Esophagus muscularis mucosa (tissue), 4 donors: ENCODE data around the gene DDX27. TPM values are rescaled to one million over a fixed set of nuclear protein-coding genes. Genes with fewer than 3 reads are reported as not detected.
A peak's percentile ranks its signal among the peaks of the same experiment; 100 is the strongest.

Experiments
- DNase-seq: peaks from one replicate; pipeline ENCODE4 v3.0.0-alpha.2; 2017; ENCODE audit errors: extremely low spot score
- H3K27ac ChIP-seq, 4 donors: fragments of 200-600 bp; sonication (generic); replicated peaks in 1 of 4; 1 replicate in 3 of 4; 2 replicates in 1 of 4; pipeline ENCODE4 v1.5.1; 2016 to 2019; ENCODE audit warnings: mild to moderate bottlenecking in 1 of 4
- H3K27me3 ChIP-seq, 4 donors: fragments of 200-600 bp; sonication (generic); one replicate each; pipeline versions ENCODE4 v1.5.1 to v1.6.0; 2016 to 2019
- H3K36me3 ChIP-seq, 4 donors: fragments of 200-600 bp; sonication (generic); one replicate each; pipeline ENCODE4 v1.5.1; 2016 to 2019
- H3K4me1 ChIP-seq, 4 donors: fragments of 200-600 bp; sonication (generic); one replicate each; pipeline ENCODE4 v1.5.1; 2016 to 2019
- H3K4me3 ChIP-seq, 4 donors: fragments of 200-600 bp; sonication (generic); 1 replicate in 2 of 4; 2 replicates in 2 of 4; pipeline ENCODE4 v1.5.1; 2016 to 2019; ENCODE audit warnings: mild to moderate bottlenecking in 4 of 4, moderate library complexity in 1 of 4
- H3K9me3 ChIP-seq, 4 donors: fragments of 200-600 bp; sonication (generic); 1 replicate in 3 of 4; 2 replicates in 1 of 4; pipeline ENCODE4 v1.5.1; 2016 to 2019
- CTCF ChIP-seq, 3 experiments: fragments of 200-600 bp in 2 of 3; fragments of 450-650 bp in 1 of 3; sonication (generic) in 2 of 3; IDR thresholded peaks; one replicate each; pipeline ENCODE4 v1.5.1; 2017 to 2019; ENCODE audit warnings: antibody characterized with exemption in 3 of 3, mild to moderate bottlenecking in 2 of 3, moderate library complexity in 1 of 3
- EP300 ChIP-seq: sonication (generic); formaldehyde crosslinking; IDR thresholded peaks from one replicate; pipeline ENCODE4 v1.6.1; 2017; ENCODE audit warnings: antibody characterized with exemption
- POLR2A ChIP-seq: fragments of 450-650 bp; IDR thresholded peaks from one replicate; pipeline ENCODE4 v1.6.1; 2017; ENCODE audit warnings: antibody characterized with exemption, moderate library complexity, mild to moderate bottlenecking, low read depth
- POLR2AphosphoS5 ChIP-seq, 2 donors: sonication (generic); formaldehyde crosslinking; IDR thresholded peaks; one replicate each; pipeline ENCODE4 v1.6.1; 2017; ENCODE audit warnings: antibody characterized with exemption in 2 of 2
- WGBS: methylation state at CpG from one replicate; pipeline ENCODE4 v1.1.5; 2018; 5-methylcytosine and 5-hydroxymethylcytosine counted together
- intact Hi-C: fragments of 100-400 bp; cut with DNase I; formaldehyde crosslinking; loops from one replicate; pipeline ENCODE4 v1.15.1; 2023
- total RNA-seq, 4 donors: library from RNA; depleted of rRNA; stranded (reverse); fragments of >200 nt; gene quantifications; one replicate each; pipeline versions ENCODE4 v1.1.0 to v1.2.1, GENCODE V29; 2016

The DDX27 gene
- total RNA-seq, 4 donors from 2014 or later = 25.7 to 35.0 (median 30.2) TPM

- H3K4me3 ChIP-seq = peak overlapping the region in 1 of 4 donors; percentile 22
- intact Hi-C loops = no loop called here
- no peak overlapping the region for H3K27ac ChIP-seq
- peaks cover 10 to 81% (median 59%) of the 10 kb centered on the region in 4 donors for H3K36me3 ChIP-seq
- 70% methylated on average over 7 of the region's 7 CpGs for WGBS
- DNase-seq = no peak
- no peaks in the 10 kb centered on the region for H3K9me3 ChIP-seq
- TF ChIP-seq POLR2AphosphoS5 (IDR thresholded peaks at IDR 0.05) (no peak), POLR2A (no peak), EP300 (no peak)
- peaks cover 36 to 86% (median 76%) of the 10 kb centered on the region in 4 donors for H3K4me1 ChIP-seq
- no peaks in the 10 kb centered on the region for H3K27me3 ChIP-seq
These were observed 51.0 kb downstream of the DDX27 start for GRCh38 chr20:49270177-49270576.

GRCh38 chr20:49270736-49271135 is 51.5 kb downstream of the DDX27 start:
- H3K27me3 ChIP-seq = no peaks in the 10 kb centered on the region
- H3K4me3 ChIP-seq = no peak overlapping the region
- H3K27ac ChIP-seq = no peak overlapping the region
- no peak for DNase-seq
- 88% methylated on average over 5 of the region's 5 CpGs for WGBS
- no peaks in the 10 kb centered on the region for H3K9me3 ChIP-seq
- TF ChIP-seq POLR2A = no peak
- TF ChIP-seq POLR2AphosphoS5 (IDR thresholded peaks at IDR 0.05) = no peak
- TF ChIP-seq CTCF (IDR thresholded peaks at IDR 0.05) = no peak
- TF ChIP-seq EP300 = no peak
- H3K4me1 ChIP-seq = peaks cover 39 to 90% (median 81%) of the 10 kb centered on the region in 4 donors
- peaks cover 10 to 80% (median 60%) of the 10 kb centered on the region in 4 donors for H3K36me3 ChIP-seq
- intact Hi-C loops = no loop called here

- WGBS = 84% methylated on average over 1 of the region's 1 CpG
- Histone ChIP-seq H3K27ac (no peak overlapping the region), H3K9me3 (no peaks in the 10 kb centered on the region), H3K36me3 (peaks cover 10 to 77% (median 55%) of the 10 kb centered on the region in 4 donors), H3K27me3 (no peaks in the 10 kb centered on the region), H3K4me1 (peaks cover 36 to 90% (median 80%) of the 10 kb centered on the region in 4 donors), H3K4me3 (no peak overlapping the region)
- intact Hi-C loops = no loop called here
- no peak for DNase-seq
- no peak for TF ChIP-seq POLR2AphosphoS5 (IDR thresholded peaks at IDR 0.05)
These were observed 53.4 kb downstream of the DDX27 start for GRCh38 chr20:49272654-49273053.

GRCh38 chr20:49273696-49274277 is 54.6 kb downstream of the DDX27 start:
- no peak for DNase-seq
- peaks cover 10 to 67% (median 54%) of the 10 kb centered on the region in 4 donors for H3K36me3 ChIP-seq
- TF ChIP-seq POLR2A = no peak
- no peak for TF ChIP-seq EP300
- no peak for TF ChIP-seq CTCF (IDR thresholded peaks at IDR 0.05)
- no peak for TF ChIP-seq POLR2AphosphoS5 (IDR thresholded peaks at IDR 0.05)
- no peak overlapping the region for H3K27ac ChIP-seq
- no peak overlapping the region for H3K4me3 ChIP-seq
- whole genome bisulfite sequencing = 86% methylated on average over 8 of the region's 8 CpGs
- intact Hi-C loops = no loop called here
- no peaks in the 10 kb centered on the region for H3K27me3 ChIP-seq
- peaks cover 30 to 79% (median 68%) of the 10 kb centered on the region in 4 donors for H3K4me1 ChIP-seq
- H3K9me3 ChIP-seq = no peaks in the 10 kb centered on the region

- Histone ChIP-seq H3K27ac (no peak overlapping the region), H3K4me1 (peaks cover 29 to 78% (median 68%) of the 10 kb centered on the region in 4 donors), H3K9me3 (no peaks in the 10 kb centered on the region), H3K36me3 (peaks cover 14 to 64% (median 49%) of the 10 kb centered on the region in 4 donors), H3K27me3 (no peaks in the 10 kb centered on the region), H3K4me3 (no peak overlapping the region)
- DNase-seq = no peak
- TF ChIP-seq CTCF (IDR thresholded peaks at IDR 0.05) (no peak), POLR2AphosphoS5 (IDR thresholded peaks at IDR 0.05) (no peak), POLR2A (no peak)
- WGBS = 87% methylated on average over 4 of the region's 4 CpGs
- intact Hi-C loops = no loop called here
These were observed 56.0 kb downstream of the DDX27 start for GRCh38 chr20:49275216-49275615.
